ENCODE measurements around the gene KLF5. TPM values are rescaled to one million over a fixed set of nuclear protein-coding genes. Genes with fewer than 3 reads are reported as not detected.
A peak's percentile ranks its signal among the peaks of the same experiment; 100 is the strongest.

Gene KLF5
- total RNA-seq, 4 donors from 2014 or later = 233 to 372 (median 276) TPM

- no peak for DNase-seq (ENCODE audit: low spot score in 2 of 2)
- peaks cover 18% of the 10 kb centered on the region for H3K4me1 ChIP-seq
- no peaks in the 10 kb centered on the region for H3K9me3 ChIP-seq
- H3K27me3 ChIP-seq = peaks cover 9% of the 10 kb centered on the region
- peak overlapping the region; percentile 83 for H3K4me3 ChIP-seq
- H3K36me3 ChIP-seq = no peaks in the 10 kb centered on the region
- 4% methylated on average over 26 of the region's 26 CpGs for WGBS
- TF ChIP-seq POLR2A (IDR thresholded peaks at IDR 0.05) (no peak), EP300 (IDR thresholded peaks at IDR 0.05) (no peak), POLR2AphosphoS5 (IDR thresholded peaks at IDR 0.05) (no peak)
- peak overlapping the region; percentile 95 for H3K27ac ChIP-seq
Measured at GRCh38 chr13:73060251-73061160, 1.7 kb downstream of the KLF5 start.

DNA sequence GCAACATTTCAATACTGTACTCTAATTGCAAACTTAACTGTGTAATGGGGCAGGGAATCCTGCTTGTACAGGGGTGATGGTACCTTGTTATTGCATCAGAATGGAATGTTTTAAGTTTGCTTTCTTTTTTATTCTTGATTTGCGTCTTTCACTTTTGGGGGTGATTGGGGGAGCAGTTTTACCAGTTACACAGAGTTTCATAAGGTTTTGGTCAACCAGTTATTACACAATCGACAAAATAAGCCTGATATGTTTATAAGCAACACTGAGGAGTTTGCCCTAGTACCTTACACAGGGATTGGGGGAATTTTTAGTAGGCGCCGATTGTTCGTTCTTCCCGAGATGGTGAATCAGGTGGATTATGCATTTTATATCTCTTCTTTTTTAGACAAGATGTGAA is 2.7 kb downstream of the KLF5 start:
- no peaks in the 10 kb centered on the region for H3K9me3 ChIP-seq
- H3K4me3 ChIP-seq = peak overlapping the region; percentile 83
- H3K4me1 ChIP-seq = peaks cover 18% of the 10 kb centered on the region
- H3K27ac ChIP-seq = peak overlapping the region; percentile 95
- TF ChIP-seq, protein P1, sequence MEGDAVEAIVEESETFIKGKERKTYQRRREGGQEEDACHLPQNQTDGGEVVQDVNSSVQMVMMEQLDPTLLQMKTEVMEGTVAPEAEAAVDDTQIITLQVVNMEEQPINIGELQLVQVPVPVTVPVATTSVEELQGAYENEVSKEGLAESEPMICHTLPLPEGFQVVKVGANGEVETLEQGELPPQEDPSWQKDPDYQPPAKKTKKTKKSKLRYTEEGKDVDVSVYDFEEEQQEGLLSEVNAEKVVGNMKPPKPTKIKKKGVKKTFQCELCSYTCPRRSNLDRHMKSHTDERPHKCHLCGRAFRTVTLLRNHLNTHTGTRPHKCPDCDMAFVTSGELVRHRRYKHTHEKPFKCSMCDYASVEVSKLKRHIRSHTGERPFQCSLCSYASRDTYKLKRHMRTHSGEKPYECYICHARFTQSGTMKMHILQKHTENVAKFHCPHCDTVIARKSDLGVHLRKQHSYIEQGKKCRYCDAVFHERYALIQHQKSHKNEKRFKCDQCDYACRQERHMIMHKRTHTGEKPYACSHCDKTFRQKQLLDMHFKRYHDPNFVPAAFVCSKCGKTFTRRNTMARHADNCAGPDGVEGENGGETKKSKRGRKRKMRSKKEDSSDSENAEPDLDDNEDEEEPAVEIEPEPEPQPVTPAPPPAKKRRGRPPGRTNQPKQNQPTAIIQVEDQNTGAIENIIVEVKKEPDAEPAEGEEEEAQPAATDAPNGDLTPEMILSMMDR (IDR thresholded peaks at IDR 0.05) = no peak
- TF ChIP-seq POLR2AphosphoS5 (IDR thresholded peaks at IDR 0.05) = no peak
- TF ChIP-seq POLR2A (IDR thresholded peaks at IDR 0.05) = no peak
- no peak for TF ChIP-seq EP300 (IDR thresholded peaks at IDR 0.05)
- no peak for DNase-seq (ENCODE audit: low spot score in 2 of 2)
- peaks cover 4% of the 10 kb centered on the region for H3K27me3 ChIP-seq
- 59% methylated on average over 6 of the region's 6 CpGs for WGBS
- H3K36me3 ChIP-seq = no peaks in the 10 kb centered on the region

DNA sequence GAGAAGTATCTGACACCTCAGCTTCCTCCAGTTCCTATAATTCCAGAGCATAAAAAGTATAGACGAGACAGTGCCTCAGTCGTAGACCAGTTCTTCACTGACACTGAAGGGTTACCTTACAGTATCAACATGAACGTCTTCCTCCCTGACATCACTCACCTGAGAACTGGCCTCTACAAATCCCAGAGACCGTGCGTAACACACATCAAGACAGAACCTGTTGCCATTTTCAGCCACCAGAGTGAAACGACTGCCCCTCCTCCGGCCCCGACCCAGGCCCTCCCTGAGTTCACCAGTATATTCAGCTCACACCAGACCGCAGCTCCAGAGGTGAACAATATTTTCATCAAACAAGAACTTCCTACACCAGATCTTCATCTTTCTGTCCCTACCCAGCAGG is 3.1 kb downstream of the KLF5 start:
- H3K9me3 ChIP-seq = no peaks in the 10 kb centered on the region
- peak overlapping the region; percentile 95 for H3K27ac ChIP-seq
- H3K4me3 ChIP-seq = peak overlapping the region; percentile 83
- H3K36me3 ChIP-seq = no peaks in the 10 kb centered on the region
- WGBS = 54% methylated on average over 9 of the region's 9 CpGs
- peaks cover under 1% of the 10 kb centered on the region for H3K27me3 ChIP-seq
- DNase-seq (ENCODE audit: low spot score in 2 of 2) = no peak
- peaks cover 18% of the 10 kb centered on the region for H3K4me1 ChIP-seq
- TF ChIP-seq, protein P1 (IDR thresholded peaks at IDR 0.05) = no peak
- TF ChIP-seq POLR2AphosphoS5 (IDR thresholded peaks at IDR 0.05) (no peak), EP300 (IDR thresholded peaks at IDR 0.05) (no peak), POLR2A (IDR thresholded peaks at IDR 0.05) (no peak)

DNA sequence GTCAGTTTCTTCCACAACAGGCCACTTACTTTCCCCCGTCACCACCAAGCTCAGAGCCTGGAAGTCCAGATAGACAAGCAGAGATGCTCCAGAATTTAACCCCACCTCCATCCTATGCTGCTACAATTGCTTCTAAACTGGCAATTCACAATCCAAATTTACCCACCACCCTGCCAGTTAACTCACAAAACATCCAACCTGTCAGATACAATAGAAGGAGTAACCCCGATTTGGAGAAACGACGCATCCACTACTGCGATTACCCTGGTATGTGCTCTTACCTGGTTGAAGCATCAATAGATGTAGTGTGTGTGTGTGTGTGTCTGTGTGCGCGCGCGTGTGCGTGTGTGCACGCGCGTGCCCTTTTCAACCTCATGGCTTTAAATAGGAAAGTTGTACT is 3.7 kb downstream of the KLF5 start:
- Histone ChIP-seq H3K27ac (peak overlapping the region; percentile 95), H3K4me1 (peaks cover 18% of the 10 kb centered on the region), H3K27me3 (no peaks in the 10 kb centered on the region), H3K4me3 (peak overlapping the region; percentile 83), H3K36me3 (no peaks in the 10 kb centered on the region), H3K9me3 (no peaks in the 10 kb centered on the region)
- no peak for DNase-seq (ENCODE audit: low spot score in 2 of 2)
- WGBS = 59% methylated on average over 13 of the region's 13 CpGs
- TF ChIP-seq, protein P1 (IDR thresholded peaks at IDR 0.05) = no peak
- no peak for TF ChIP-seq POLR2A (IDR thresholded peaks at IDR 0.05)
- TF ChIP-seq EP300 (IDR thresholded peaks at IDR 0.05) = no peak
- TF ChIP-seq POLR2AphosphoS5 (IDR thresholded peaks at IDR 0.05) = no peak

DNA sequence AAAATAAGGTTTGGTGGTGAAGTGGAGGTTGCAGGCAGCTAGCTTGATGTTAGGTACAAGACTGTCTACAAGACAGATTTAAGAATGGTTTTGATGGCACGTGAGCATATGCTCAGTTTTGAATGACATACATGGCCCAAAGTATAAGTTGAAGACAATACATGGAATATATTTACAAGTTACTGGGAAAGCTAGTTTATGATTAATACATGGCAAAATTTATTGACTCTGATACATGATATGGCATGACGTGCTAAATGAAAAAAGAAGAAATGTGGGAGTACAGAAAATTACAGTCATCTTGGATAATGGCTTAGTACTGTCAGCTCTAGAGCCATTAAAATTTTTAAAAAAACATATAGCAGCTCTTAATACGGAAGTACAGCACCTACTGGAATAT is 4.4 kb downstream of the KLF5 start:
- Histone ChIP-seq H3K9me3 (no peaks in the 10 kb centered on the region), H3K27me3 (no peaks in the 10 kb centered on the region), H3K36me3 (peaks cover 5% of the 10 kb centered on the region), H3K27ac (peak overlapping the region; percentile 95), H3K4me3 (peak overlapping the region; percentile 83), H3K4me1 (peaks cover 16% of the 10 kb centered on the region)
- DNase-seq (ENCODE audit: low spot score in 2 of 2) = no peak
- TF ChIP-seq EP300 (IDR thresholded peaks at IDR 0.05) (no peak), POLR2AphosphoS5 (IDR thresholded peaks at IDR 0.05) (no peak), POLR2A (IDR thresholded peaks at IDR 0.05) (no peak)
- TF ChIP-seq, protein P1 (IDR thresholded peaks at IDR 0.05) = no peak
- WGBS = 49% methylated on average over 3 of the region's 3 CpGs

Measured in suprapubic skin (tissue), 4 donors.